Prostate gland (tissue), 2 donors: ENCODE results near the gene FAM161A.

Experiments used
- POLR2A ChIP-seq: fragments of 450-650 bp; IDR thresholded peaks from one replicate; pipeline ENCODE4 v1.6.1; 2016; ENCODE audit warnings: antibody characterized with exemption, mild to moderate bottlenecking
- POLR2AphosphoS5 ChIP-seq: sonication (generic); formaldehyde crosslinking; IDR thresholded peaks from one replicate; pipeline ENCODE4 v1.6.1; 2017; ENCODE audit warnings: antibody characterized with exemption
- TF ChIP-seq, protein P1 (sequence below), 4 experiments: fragments of 200-600 bp in 2 of 4; fragments of 450-650 bp in 2 of 4; sonication (generic) in 2 of 4; IDR thresholded peaks; 1 replicate in 3 of 4; 2 replicates in 1 of 4; pipeline ENCODE4 v1.5.1; 2016 to 2019; ENCODE audit warnings: antibody characterized with exemption in 4 of 4, mild to moderate bottlenecking in 2 of 4, moderate library complexity in 2 of 4

- TF ChIP-seq, protein P1, sequence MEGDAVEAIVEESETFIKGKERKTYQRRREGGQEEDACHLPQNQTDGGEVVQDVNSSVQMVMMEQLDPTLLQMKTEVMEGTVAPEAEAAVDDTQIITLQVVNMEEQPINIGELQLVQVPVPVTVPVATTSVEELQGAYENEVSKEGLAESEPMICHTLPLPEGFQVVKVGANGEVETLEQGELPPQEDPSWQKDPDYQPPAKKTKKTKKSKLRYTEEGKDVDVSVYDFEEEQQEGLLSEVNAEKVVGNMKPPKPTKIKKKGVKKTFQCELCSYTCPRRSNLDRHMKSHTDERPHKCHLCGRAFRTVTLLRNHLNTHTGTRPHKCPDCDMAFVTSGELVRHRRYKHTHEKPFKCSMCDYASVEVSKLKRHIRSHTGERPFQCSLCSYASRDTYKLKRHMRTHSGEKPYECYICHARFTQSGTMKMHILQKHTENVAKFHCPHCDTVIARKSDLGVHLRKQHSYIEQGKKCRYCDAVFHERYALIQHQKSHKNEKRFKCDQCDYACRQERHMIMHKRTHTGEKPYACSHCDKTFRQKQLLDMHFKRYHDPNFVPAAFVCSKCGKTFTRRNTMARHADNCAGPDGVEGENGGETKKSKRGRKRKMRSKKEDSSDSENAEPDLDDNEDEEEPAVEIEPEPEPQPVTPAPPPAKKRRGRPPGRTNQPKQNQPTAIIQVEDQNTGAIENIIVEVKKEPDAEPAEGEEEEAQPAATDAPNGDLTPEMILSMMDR (IDR thresholded peaks at IDR 0.05), result no peak
- TF ChIP-seq POLR2A (no peak), POLR2AphosphoS5 (no peak)
Measured at GRCh38 chr2:61885896-61886603, 32.2 kb upstream of the FAM161A start.
